HG03432 (cell line): Measurements from ENCODE around the gene WFDC9.
"Not testable (repeated sequence)": the region's sequence is repeated elsewhere in the genome, so short reads cannot be mapped to it uniquely, and the experiment has no call there.

Experiments used
- ATAC-seq: cut with Tn5 transposase; IDR thresholded peaks from one replicate; pipeline ENCODE4 v1.9.1; 2021; ENCODE audit warnings: mild to moderate bottlenecking, moderate library complexity; ENCODE audit not compliant: unreplicated experiment

WFDC9 gene

DNA sequence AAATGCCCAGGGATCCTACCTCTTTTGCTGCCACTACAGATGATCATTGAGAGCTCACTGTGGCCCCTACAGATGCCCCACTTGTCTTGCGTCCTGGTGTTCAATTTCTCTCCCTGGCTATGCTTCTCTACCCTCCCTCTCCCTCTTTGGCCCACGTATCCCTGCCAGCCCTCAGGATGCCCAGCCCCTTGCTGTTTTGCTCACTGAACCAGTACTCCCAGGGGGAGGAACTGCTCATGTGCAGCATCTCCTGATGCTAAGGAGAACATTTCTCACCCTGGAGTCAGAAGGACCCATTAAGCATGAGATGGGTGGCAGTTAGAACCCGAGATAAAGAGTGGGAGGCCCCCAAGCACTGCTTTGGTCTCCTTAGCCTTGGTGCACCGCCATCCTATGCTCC, at the start of gene WFDC9:
WFDC9 (minus strand) TSS at position 101 of the 400 bp plus-strand sequence. CDS start 21,103 bp downstream, outside the sequence.
- ATAC-seq: no peak

DNA sequence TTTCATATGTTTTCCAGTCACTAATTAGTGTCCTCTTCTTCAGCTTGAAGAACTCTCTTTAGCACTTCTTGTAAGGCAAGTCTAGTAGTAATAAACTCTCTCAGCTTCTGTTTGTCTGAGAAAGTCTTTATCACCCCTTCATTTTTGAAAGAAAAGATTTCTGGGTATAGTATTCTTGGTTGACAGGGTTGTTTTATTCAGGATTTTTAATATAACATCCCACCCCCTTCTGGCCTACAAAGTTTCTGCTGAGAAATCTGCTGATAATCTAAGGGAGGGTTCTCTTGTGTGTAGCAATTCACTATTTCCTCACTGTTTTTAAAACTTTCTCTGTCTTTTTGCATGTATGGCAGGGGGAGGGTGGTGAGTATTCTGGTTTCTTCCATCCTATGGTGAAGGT, 48.6 kb upstream of the WFDC9 start:
- no peak for ATAC-seq

DNA sequence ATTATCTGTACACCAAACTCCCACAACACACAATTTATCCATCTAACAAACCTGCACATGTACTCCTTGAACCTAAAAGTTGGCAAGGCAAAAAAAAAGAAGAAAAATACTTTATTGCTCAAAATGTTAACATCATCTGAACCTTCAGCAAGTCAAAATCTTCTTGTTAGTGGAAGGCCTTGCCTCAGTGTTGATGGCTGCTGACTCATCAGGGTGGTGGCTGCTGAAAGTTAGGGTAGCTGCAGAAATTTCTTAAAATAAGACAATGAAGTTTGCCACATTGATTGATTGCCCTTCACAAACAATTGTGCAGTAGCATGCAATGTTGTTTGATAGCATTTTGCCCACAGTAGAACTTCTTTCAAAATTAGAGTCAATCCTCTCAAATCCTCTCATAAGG, 41.7 kb upstream of the WFDC9 start:
- ATAC-seq: no peak

DNA sequence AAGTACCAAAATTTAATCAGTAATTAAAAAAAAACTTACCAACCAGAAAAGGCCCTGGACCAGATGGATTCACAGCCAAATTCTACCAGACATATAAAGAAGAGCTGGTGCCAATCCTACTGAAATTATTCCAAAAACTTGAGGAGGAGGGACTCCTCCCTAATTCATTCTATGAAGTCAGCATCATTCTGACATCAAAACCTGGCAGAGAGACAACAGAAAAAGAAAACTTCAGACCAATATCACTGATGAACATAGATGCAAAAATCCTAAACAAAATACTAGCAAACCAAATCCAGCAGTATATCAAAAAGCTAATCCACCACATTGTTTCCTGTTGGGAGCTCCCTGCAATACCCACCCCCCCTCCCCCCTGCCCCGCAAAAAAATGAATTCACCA, 39.1 kb upstream of the WFDC9 start, which contains the start of gene WFDC11:
WFDC11 (minus strand) TSS at position 101 of the 400 bp plus-strand sequence. CDS start 19,639 bp downstream, outside the sequence.
- no peak for ATAC-seq

DNA sequence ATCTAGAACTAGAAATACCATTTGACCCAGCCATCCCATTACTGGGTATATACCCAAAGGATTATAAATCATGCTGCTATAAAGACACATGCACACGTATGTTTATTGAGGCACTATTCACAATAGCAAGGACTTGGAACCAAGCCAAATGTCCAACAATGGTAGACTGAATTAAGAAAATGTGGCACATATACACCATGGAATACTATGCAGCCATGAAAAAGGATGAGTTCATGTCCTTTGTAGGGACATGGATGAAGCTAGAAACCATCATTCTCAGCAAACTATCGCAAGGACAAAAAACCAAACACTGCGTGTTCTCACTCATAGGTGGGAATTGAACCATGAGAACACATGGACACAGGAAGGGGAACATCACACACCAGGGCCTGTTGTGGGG, 26.0 kb upstream of the WFDC9 start:
- ATAC-seq: not testable (repeated sequence)

DNA sequence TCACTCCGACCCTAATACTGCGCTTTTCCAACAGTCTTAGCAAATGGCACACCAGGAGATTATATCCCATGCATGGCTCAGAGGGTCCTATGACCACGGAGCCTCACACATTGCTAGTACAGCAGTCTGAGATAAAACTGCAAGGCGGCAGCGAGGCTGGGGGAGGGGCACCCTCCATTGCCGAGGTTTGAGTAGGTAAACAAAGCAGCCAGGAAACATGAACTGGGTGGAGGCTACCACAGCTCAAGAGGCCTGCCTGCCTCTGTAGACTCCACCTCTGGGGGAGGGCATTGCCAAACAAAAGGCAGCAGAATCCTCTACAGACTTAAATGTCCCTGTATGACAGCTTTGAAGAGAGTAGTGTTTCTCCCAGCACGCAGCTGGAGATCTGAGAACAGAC, 20.6 kb upstream of the WFDC9 start:
- ATAC-seq: not testable (repeated sequence)

DNA sequence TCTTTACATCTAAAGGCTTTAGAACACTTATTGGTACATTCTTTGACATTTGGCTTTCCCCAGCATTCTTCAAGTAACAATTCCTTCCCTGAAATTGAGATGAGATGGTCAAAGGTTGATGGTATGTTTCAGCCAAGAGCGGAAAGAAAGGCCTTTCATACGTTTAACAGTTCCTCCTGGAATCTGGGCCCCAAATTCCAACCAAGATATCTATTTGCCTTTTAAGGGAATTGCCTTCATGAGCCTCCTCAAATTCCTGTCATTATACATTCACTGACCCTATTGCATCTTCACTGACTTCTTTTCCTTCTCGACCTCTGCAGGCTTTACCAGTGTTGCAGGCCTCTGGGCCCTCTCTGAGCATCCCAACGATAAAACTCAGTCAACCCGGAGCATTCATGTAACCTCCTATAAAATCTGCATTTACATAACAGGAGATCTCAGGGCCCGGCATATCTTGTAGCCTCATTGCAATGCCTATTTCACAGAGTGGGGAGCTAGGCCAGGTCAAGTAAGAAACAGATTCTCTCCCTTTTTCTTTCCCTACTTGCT, 18.3 kb upstream of the WFDC9 start:
- no peak for ATAC-seq

DNA sequence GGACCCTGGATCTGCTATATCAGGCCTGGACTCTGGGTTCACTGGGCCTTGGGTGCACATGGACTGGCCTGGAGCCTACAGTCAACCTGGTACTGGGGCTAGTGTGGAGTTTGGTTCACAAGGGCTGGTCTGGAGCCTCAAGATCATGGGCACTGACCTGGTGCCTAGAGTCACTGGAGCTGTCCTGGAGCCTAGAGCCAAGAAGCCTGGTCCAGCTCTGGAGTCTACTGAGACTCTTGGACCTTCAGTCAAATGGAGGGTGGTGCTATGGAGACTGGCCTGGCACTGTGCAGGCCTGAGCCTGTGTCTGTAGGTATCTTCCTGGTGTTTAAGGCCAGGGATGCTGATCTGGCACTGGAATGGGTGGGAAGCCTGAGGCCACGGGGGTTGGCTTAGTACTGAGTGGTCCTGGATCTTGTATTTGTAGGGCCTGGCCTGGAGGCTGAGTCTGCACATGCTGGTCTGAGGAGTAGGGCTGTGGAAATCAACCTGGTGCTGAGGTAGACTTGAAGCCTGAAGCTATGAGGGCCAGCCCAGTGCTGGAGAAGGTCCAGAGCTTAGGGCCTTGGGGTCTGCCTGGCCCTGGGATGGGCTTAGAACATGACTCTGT, 16.5 kb upstream of the WFDC9 start:
- no peak for ATAC-seq

DNA sequence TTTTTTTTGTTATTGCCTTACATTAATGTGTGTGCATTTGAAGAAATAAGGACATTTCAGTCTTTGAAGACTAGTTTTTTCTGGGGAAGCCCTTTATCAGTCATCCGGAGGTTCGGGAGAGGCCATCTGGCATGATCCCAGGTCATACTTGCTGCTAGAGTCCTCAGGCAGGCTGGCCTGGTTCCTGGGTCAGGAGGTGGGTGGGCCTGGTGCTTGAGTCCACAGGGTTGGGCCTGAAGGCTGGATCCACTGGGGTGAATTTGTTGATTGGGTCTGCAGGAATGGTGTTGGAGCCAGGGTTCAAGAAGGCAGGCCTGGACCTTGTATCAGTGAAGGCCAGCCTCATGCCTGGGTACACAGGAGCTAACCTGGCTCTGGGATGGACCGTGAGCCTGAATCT, 15.8 kb upstream of the WFDC9 start:
- no peak for ATAC-seq

DNA sequence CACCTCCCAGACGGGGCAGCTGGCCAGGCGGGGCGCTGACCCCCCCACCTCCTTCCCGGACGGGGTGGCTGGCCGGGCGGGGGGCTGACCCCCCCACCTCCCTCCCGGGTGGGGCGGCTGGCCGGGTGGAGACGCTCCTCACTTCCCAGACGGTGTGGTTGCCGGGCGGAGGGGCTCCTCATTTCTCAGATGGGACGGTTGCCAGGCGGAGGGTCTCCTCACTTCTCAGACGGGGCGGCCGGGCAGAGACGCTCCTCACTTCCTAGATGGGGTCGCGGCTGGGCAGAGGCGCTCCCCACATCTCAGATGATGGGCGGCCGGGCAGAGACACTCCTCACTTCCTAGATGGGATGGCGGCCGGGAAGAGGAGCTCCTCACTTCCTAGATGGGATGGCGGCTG, 14.8 kb upstream of the WFDC9 start:
- ATAC-seq: not testable (repeated sequence)

DNA sequence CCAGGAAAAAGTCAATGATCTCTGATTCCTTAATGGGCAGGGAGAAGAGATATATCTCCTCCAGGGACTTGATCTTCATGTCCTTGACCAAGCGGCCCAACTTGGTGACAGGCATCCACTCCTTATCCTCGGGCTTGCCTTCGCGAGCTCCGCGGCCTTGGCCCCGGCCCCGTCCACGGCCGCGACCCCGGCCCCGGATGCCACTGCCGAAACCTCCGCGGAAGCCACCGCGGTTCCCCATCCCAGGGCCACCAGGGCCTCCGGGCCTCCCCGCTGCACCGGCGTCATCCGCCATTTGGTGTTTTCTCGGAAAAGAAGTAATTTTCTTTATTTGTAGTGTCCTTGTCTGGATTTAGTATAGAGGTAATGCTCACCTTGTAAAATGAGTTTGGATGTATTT, 10.0 kb upstream of the WFDC9 start:
- not testable (repeated sequence) for ATAC-seq

DNA sequence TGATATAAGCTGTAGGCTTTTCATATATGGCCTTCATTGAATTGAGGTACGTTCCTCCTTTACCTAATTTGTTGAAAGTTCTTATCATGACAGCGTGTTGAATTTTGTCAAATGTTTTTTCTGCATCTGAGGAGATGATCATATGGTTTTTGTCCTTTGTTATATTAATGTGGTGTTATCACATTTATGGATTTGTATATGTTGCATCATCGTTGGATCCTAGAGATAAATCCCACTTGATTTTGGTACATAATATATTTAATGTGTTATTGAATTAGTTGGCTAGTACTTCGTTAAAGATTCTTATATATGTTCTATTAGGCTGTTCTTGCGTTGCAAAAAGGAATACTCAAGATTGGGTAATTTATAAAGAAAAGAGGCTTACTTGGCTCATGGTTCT, 8.6 kb upstream of the WFDC9 start:
- ATAC-seq: no peak

DNA sequence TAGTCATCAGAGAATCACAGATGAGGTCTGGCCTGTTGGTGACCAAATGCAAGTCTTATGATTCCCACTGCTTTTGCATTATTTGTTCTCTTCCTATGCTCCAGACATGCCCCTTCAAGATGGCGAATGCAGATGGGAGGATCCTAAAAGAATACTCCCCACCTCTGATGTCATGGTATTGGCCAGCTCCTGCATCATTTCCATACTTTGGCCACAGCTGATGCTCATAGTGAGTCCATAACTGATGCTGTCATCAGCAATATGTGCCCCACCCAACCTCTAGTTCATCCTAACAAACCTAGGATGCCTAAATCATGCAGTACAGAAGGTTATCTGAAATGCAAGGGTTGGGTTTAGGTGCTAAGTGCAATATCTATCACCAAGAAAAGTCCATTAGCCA, 5.4 kb upstream of the WFDC9 start:
- ATAC-seq: no peak

DNA sequence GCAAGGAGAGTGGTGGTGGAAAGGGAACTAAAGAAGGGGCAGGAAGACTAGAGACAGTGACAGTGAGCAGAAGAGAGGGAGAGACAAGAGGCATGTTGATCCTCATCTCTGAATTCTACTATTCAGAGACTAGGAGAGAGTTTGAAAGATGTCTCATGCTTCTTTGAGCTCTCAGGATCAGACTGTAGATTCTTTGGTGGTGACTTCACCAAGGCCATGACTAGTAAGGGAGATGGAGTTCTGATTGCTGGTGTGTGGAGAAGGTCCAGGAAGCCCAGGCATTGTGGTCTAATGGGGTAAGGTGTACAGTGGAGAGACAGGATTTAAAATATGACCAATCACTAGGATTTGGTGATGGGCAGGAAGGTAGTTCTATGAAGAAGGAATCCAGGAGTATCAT, 713 bp downstream of the WFDC9 start:
- ATAC-seq: no peak

DNA sequence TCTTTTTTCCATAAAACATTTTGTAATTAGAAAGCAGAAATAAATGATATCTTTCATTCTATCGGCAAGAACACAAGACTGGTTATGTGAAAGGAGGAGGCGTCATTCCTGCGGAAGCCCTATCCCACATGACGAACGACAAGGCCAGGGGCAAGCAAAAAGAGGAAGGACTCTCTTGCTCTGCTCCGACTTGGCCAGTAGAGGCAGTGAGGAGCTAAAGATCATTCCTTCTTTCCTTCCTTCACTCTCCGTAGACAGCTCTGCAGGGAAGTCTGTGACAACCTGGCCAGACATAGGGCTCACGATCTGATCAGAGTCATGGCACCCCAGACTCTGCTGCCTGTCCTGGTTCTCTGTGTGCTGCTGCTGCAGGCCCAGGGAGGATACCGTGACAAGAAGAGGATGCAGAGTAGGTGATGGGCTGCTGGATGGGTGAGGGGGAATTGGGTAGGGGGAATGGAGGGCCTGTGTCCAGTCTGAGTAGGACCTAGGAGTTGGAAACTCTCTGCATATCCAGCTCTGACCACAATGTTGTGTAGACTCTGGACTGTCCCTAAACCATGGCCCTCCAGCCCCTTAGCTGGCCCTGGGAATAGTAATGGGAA, 1.5 kb downstream of the WFDC9 start, which contains the start of gene WFDC10A:
WFDC10A (plus strand) TSS at position 244 of the 605 bp plus-strand sequence; CDS start at position 319, 75 bp downstream.
- ATAC-seq: no peak

DNA sequence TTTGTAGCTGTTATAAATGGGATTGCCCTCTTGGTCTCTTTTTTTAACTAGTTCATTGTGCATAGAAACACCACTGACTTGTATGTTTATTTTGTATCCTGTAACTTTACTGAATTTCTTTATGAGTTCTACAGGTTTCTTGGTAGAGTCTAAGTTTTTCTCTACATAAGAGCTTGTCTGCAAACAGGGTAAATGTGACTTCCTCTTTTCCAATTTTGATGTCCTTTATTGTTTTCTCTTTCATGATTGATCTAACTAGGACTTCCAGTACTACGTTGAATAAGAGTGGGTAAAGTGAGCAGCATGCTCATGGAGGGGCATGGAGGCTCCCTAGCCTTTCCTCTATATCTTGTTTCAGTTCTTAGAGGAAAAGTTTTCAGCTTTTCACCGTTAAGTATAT, 4.5 kb downstream of the WFDC9 start:
- ATAC-seq: no peak

DNA sequence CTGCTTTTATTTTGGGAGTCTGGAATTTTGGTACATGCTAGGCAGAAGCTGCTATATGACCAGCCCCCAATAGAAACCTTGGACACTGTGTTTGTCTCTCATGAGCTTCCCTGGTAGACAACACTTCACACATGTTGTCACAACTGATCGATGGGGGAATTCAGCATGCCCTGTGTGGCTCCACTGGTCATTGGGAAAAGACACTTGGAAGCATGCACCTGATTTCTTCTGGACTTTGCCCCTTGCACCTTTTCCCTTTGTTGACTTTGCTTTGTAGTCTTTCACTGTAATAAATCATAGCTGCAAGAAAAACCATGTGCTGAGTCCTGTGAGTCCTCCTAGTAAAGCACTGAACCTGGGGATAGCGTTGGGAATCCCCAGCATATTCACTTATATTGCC, 9.5 kb downstream of the WFDC9 start:
- no peak for ATAC-seq

DNA sequence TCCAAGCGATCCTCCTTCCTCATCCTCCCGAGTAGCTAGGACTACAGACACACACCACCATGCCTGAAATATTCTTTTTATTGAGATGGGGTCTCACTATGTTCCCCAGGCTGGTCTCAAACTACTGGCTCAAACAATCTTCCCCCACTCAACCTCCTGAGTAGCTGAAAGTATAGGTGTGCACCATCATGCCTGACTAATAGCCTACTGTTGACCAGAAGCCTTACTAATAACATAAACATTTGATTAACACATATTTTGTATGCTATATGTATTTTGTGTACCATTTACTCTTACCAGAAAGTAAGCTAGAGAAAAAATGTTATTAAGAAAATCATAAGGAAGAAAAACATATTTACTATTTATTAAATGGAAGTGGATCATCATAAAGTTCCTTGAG, 13.5 kb downstream of the WFDC9 start:
- ATAC-seq: no peak

DNA sequence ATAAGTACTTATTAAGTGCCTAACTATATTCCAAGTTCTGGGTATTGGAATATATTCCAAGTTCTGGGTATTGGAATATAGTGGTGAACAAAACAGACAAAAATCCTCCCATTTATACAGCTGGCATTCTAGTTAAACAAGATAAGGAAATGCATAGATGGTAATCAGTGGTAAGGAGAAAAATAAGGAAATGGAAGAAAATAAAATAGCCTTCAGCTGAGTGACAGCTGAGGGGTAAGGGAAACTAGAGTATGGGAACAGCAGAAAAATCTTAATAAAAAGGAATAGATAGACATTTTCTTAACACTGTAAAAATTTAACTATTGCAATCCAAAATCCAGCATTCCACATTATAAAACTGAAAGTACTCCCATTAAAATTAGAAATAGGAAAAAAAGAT, 18.8 kb downstream of the WFDC9 start:
- no peak for ATAC-seq

DNA sequence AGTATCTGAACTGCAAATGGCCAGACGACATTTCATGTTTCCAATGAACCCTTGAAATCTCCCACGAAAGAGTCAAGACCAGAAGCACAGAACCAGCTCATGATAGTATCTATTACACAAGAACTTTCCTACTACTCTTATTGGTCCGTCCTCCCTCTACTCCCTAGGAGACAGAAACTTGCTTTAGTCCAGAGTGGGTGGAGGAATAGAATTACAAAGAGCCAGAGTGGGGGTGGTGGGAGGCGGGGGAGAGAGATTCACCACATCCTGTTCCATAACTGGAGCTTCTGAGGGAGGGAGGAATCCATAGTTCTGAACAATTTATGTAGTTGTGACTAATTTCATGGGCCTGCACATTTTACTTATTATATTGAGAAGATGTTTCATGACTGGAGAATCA, 20.0 kb downstream of the WFDC9 start:
- ATAC-seq: no peak

DNA sequence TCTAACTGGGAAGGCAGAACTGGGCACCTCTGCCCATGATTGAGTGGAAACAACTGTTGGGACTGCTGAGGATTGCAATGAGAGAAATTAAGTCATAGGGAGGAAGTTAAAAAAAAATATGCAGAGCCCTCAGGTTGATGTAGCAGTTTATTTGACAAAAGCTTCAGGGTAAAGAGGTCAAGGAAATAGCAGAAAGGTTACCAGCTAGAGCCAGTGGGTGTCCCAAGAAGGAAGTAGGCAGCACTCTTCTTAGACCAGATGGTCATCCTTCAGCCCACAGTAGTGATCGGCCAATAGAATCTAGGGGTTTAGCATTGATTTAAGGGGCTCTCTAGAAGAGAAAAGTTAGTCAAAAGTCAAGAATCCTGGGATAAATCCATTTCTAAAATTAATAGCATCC, 23.3 kb downstream of the WFDC9 start:
- no peak for ATAC-seq

DNA sequence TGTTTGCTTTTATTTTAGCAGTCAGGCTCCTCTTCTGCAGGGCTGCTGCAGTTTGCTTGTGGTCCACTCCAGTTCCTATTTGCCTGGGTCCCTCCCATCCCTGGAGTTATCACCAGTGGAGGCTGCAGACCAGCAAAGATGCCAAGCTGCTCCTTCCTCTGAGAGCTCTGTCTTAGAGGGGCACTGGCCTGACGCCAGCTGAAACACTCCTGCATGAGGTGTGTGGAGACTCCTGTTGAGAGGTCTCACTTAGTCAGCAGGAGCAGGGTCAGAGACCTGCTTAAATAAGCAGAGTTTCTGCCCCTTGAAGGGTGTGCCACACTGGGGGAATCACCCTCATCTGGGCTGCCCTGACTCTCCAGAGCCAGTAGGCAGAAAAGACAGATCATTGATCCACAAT, 35.8 kb downstream of the WFDC9 start:
- no peak for ATAC-seq
